ENCODE results near the gene RBM6. TPM values are rescaled to one million over a fixed set of nuclear protein-coding genes. Genes with fewer than 3 reads are reported as not detected.

Gene RBM6
- total and polyA plus RNA-seq, 9 of the 15 experiments (the other 6 are each of a cell fraction or from before 2014, with no cell fraction given), result 19.9 to 82.2 (median 57.8) TPM

DNA sequence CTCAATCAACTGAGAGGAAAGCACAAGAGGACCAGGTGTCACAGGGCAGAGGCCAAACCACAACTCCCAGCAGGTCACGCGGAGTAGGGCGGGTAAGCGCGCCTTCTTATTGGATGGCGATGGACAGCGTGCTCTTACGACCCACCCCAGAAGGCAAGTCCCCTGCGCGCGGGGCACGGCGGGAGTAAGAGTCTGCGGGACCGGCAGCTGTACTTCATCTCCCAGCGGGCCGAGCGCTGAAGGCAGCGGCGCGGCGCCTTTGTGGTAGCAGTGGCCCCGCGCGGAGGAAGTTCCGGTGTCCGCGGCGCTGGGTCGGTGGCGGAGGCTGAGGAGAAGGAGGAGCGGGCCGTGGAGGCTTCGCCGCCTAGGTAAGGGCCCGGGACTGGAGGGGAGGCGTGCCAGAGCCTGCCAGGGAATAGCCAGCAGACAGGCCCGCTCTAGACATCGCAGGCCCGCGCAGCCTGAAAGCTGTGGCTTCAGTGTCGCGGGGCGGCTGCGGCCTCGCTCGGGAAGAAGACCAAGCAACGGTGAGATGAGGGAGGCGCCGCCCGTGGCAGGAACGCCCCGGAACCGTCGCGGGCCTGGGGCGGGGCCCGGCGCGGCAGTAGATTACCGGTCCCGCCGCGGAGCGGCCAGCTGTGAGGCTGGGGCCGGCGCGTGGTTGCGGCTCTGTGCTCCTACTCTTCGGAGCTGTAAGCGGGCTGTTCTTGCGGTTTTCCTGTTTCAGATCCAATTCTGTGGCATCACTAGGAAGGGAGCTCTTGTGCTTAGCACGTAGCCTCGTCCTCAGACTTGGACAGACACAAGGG lies at the start of gene RBM6 (continued):
- TF ChIP-seq, protein P1, sequence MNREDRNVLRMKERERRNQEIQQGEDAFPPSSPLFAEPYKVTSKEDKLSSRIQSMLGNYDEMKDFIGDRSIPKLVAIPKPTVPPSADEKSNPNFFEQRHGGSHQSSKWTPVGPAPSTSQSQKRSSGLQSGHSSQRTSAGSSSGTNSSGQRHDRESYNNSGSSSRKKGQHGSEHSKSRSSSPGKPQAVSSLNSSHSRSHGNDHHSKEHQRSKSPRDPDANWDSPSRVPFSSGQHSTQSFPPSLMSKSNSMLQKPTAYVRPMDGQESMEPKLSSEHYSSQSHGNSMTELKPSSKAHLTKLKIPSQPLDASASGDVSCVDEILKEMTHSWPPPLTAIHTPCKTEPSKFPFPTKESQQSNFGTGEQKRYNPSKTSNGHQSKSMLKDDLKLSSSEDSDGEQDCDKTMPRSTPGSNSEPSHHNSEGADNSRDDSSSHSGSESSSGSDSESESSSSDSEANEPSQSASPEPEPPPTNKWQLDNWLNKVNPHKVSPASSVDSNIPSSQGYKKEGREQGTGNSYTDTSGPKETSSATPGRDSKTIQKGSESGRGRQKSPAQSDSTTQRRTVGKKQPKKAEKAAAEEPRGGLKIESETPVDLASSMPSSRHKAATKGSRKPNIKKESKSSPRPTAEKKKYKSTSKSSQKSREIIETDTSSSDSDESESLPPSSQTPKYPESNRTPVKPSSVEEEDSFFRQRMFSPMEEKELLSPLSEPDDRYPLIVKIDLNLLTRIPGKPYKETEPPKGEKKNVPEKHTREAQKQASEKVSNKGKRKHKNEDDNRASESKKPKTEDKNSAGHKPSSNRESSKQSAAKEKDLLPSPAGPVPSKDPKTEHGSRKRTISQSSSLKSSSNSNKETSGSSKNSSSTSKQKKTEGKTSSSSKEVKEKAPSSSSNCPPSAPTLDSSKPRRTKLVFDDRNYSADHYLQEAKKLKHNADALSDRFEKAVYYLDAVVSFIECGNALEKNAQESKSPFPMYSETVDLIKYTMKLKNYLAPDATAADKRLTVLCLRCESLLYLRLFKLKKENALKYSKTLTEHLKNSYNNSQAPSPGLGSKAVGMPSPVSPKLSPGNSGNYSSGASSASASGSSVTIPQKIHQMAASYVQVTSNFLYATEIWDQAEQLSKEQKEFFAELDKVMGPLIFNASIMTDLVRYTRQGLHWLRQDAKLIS (CRISPR knock-in tag; IDR thresholded peaks at IDR 0.05), result peak; percentile 85
- TF ChIP-seq TCF7L2 (IDR thresholded peaks at IDR 0.05; ENCODE audit: low read depth, low read length), result no peak
- no peak for TF ChIP-seq ZNF12 (CRISPR knock-in tag; IDR thresholded peaks at IDR 0.05)
- peak; percentile 51; the same call in 1 of the 2 replicates for TF ChIP-seq GTF2E2 (tag; IDR thresholded peaks at IDR 0.05)
- no peak for TF ChIP-seq RAD21 (CRISPR knock-in tag; conservative IDR thresholded peaks at IDR 0.05 in 1 of 2, IDR thresholded peaks at IDR 0.05 in 1 of 2)
- TF ChIP-seq L3MBTL2 (IDR thresholded peaks at IDR 0.05), result peak; percentile 88
- TF ChIP-seq MCM5 (IDR thresholded peaks at IDR 0.05; ENCODE audit: low read depth), result no peak
- TF ChIP-seq ZNF24 (IDR thresholded peaks at IDR 0.05), result no peak
- TF ChIP-seq ZNF586 (CRISPR knock-in tag; conservative IDR thresholded peaks at IDR 0.05), result no peak
- TF ChIP-seq ZFPM2 (CRISPR knock-in tag; IDR thresholded peaks at IDR 0.05), result no peak
- no peak for TF ChIP-seq ZNF717 (CRISPR knock-in tag; IDR thresholded peaks at IDR 0.05)
- no peak for TF ChIP-seq KDM2B (CRISPR knock-in tag; IDR thresholded peaks at IDR 0.05)
- no peak for TF ChIP-seq ZNF436 (CRISPR knock-in tag; IDR thresholded peaks at IDR 0.05)
- peak; percentile 34 for TF ChIP-seq SETDB1 (IDR thresholded peaks at IDR 0.05; ENCODE audit: low read length)
- TF ChIP-seq CC2D1A (IDR thresholded peaks at IDR 0.05), result no peak
- 0 out of 2 replicates have a peak, but pooled peaks have one; percentile 18 for TF ChIP-seq NFIC (IDR thresholded peaks at IDR 0.05)
- peak in 1 of 2 experiments; percentile 75; a peak in 2 of 4 replicates for TF ChIP-seq SRF (CRISPR knock-in tag; IDR thresholded peaks at IDR 0.05)
- no peak for TF ChIP-seq ZNF3 (CRISPR knock-in tag; IDR thresholded peaks at IDR 0.05)
- TF ChIP-seq HDAC8 (tag; IDR thresholded peaks at IDR 0.05), result 0 out of 2 replicates have a peak, but pooled peaks have one; percentile 46
- TF ChIP-seq CBFA2T3 (IDR thresholded peaks at IDR 0.05), result 0 out of 2 replicates have a peak, but pooled peaks have one; percentile 5
- peak; percentile 84 to 88 for TF ChIP-seq NRF1 (conservative IDR thresholded peaks at IDR 0.05 in 1 of 2, IDR thresholded peaks at IDR 0.05 in 1 of 2)
- no peak for TF ChIP-seq TAF15 (IDR thresholded peaks at IDR 0.05; ENCODE audit: low read depth, low read length)
- TF ChIP-seq MXI1 (IDR thresholded peaks at IDR 0.05; ENCODE audit: low read depth, low read length), result peak; percentile 76; the same call in 1 of the 2 replicates
- TF ChIP-seq MEIS2 (IDR thresholded peaks at IDR 0.05; ENCODE audit: partially characterized antibody), result peak; percentile 5
- no peak for TF ChIP-seq ZNF408 (CRISPR knock-in tag; IDR thresholded peaks at IDR 0.05; ENCODE audit: low read depth)
